Measurements from ENCODE around the gene PRPF4.
A peak's percentile ranks its signal among the peaks of the same experiment; 100 is the strongest.
"Not testable (repeated sequence)": the region's sequence is repeated elsewhere in the genome, so short reads cannot be mapped to it uniquely, and the experiment has no call there.

PRPF4 gene

DNA sequence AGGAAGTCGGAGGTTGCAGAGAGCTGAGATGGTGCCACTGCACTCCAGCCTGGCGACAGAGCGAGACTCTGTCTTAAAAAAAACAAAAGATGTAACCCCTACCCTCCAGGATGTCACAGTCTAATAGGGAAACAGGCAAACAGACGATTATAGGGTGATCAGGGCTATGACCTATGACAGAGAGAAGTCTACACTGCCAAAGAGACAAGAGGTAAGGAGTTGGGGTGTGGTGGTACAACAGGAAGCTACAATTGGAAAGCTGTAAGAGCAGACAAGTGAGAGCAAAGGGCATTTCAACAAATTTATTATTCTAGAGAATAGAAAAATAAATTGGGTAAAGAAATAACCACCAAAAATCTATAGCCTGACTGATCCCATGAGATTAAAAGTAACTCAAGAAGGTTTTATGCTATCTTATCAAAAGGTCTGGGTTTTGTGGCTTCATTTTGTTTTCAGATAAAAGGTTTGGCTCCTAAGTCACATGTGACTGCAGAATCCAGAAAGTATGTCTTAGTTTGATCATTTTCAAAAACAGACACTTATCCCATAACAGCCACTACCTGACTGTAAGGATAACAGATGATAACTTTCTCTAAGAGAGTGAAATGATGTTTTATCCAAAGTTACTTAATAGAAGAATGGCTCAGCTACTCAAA is 7.4 kb upstream of the PRPF4 start:
- DNase-seq (ENCODE audit: low read depth, low spot score), result no peak

DNA sequence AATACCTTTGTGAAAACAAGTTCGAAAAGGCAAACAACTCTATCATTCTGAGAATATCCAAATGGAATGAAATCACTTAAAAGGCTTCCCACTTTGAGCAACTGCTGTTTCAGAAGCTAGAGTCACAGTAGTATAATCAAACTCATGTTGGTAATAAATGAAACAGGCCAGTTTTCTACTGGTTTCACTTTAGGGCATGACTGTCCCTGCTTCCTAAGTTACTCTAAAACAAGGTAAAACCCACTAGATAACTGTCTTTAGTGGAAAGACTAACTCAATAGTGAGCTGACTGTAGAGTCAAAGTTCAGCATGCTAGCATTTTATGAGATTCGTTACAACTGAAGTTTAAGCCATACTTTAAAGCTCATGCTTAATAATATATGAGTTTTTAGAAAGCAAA is 6.1 kb upstream of the PRPF4 start:
- DNase-seq (ENCODE audit: low read depth, low spot score), result no peak

DNA sequence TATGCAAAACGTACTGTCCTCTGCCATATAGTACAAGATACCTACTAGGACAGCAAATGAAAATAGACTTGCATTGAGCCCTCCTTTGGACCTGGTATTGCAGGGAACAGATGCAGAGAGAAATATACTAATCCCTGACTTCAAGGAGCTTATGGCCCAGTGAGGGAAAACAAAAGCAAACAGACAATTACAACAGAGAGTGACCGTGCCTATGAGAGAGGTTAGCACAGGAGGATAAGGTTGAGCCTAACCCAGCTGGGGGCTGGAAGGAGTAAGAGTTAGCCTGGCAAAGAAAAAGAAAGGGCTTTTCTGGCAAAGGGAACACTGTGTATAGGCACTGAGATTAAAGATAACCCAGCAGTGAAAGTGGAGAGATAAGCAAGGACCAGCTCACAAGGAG is 5.6 kb upstream of the PRPF4 start:
- no peak for DNase-seq (ENCODE audit: low read depth, low spot score)

DNA sequence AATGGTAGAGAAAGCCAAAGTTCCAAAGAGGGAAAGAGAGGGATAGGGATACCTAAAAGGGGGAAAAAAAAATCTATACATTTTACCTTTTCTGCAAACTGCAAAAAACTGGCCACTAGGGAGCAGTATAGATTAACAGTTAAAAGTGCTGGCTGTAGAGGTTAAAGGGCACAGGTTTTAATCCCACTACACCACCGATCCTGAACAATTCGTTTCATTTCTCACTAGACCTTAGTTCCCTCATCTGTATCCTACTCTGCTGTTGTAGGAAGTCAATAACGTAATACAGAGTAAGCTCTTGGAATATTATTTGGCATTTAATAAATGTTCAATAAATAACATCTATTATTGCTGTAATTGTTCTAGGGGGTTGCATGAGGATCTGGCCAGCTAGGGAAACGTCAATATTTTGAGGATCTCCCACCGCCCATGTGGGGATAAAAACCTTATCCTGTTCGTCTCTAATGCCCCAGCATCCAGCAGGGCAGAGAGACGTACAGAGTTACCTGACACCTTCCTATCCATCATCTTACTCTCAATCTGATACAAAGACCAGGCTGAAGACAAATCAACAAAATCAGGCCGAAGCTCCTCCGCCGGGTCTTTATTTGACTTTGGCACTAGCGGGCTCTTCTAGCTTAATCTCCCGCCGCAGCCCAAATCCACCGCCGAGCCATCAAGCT is 843 bp upstream of the PRPF4 start:
- DNase-seq (ENCODE audit: low read depth, low spot score), result peak; percentile 67

DNA sequence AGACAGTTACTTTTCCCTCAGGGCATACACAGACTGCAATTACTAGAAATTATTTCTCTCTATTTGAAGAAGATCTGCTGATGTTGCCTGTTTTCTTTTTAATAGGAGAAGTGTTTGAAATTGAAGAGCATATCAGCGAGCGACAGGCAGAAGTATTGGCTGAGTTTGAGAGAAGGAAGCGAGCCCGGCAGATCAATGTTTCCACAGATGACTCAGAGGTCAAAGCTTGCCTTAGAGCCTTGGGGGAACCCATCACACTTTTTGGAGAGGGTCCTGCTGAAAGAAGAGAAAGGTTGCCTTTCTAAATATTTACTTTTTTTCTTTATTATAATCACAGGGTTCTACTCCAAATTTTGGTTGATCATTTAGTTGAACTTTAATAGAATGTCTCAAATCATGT is 3.4 kb downstream of the PRPF4 start:
- DNase-seq (ENCODE audit: low read depth, low spot score), result no peak

DNA sequence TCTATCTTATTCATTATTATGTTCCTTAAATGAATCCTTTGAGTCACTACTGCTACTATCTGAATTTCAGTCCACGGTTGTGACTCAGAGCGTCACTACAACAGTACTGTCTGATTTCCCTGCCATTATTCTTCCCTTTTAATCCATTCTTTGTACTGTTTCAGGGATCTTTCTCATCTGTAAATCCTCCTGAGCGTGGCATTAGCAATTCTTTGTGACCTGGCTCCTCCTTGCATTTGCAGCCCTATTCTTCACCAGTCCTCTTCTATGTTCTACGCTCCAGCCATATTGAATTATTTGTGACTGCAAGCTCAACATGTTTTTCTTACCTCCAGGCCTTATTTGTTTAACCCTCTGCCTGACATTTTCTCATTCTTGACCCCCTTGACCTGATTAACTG is 5.9 kb downstream of the PRPF4 start:
- no peak for DNase-seq (ENCODE audit: low read depth, low spot score)

DNA sequence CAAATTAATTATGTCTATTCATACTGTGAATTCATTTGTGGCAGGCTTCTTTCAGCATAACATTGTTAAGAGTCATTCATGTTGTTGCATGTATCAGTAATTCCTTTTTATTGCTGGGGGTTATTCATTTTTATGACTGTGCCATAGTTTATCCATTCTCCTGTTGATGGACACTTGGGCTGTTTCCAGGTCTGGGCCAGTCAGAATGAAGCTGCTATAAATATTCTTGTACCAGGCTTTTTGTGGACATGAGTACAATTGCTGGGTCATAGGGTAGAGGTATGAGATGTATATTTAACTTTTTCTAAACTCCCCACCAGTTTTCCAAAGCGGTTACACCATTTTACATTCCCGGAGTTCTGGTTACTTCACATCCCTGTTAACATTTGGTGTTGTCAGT is 13.6 kb downstream of the PRPF4 start:
- DNase-seq (ENCODE audit: low read depth, low spot score), result no peak

DNA sequence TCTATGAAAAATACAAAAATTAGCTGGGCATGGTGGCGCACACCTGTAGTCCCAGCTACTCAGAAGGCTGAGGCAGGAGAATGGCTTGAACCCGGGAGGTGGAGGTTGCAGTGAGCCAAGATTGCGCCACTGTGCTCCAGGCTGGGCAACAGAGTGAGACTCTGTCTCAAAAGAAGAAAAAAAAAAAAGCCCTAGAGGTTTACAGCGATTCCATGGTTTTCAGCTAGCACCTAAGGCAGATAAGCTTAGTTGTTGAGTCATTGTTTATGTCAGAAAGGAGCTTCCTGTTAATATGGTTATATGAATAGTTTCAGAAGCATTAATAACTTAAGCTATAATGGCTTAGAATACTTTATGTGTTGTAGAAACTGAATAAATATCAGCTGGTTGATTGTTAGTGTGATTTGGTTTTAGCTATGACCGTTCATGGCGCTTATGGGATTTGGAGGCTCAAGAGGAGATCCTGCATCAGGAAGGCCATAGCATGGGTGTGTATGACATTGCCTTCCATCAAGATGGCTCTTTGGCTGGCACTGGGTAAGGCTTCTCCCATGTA is 14.7 kb downstream of the PRPF4 start:
- DNase-seq (ENCODE audit: low read depth, low spot score), result no peak

DNA sequence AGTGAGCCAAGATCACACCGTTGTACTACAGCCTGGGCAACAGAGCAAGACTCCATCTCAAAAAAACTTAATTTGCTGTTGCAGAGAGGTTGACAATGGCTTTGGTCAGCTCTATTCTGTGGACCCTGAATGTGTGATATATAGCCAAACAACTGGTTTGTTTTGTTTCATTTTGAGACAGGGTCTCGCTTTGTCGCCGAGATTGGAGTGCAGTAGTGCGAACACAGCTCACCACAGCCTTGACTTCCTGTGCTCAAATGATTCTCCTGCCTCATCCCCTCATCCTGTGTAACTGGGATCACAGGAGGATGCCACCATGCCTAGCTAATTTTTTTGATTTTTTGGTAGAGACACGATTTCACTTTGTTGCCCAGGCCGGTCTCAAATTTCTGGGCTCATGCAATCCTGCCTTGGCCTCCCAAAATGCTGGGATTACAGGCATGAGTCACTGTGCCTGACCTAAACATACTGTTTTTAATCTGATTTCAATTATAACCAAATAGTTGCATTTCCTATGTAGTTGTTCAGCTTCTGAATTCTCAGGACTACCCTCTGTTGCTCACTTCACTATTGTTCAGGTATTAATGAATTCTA is 17.9 kb downstream of the PRPF4 start:
- no peak for DNase-seq (ENCODE audit: low read depth, low spot score)

DNA sequence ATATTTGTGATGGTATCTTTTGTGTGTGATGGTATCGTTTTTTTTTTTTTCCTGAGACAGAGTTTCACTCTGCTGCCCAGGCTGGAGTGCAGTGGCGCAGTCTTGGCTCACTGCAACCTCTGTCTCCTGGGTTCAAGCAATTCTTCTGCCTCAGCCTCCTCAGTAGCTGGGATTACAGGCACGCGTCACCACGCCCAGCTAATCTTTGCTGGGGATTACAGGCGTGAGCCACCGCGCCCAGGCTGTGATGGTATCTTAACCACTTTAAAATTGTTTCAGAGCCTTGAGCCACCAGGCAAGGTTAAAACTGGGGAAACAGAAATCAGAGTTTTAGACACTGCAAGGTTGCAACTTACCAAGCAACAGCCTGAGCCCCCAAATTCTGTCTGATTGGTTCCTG is 20.8 kb downstream of the PRPF4 start:
- not testable (repeated sequence) for DNase-seq (ENCODE audit: low read depth, low spot score)

DNA sequence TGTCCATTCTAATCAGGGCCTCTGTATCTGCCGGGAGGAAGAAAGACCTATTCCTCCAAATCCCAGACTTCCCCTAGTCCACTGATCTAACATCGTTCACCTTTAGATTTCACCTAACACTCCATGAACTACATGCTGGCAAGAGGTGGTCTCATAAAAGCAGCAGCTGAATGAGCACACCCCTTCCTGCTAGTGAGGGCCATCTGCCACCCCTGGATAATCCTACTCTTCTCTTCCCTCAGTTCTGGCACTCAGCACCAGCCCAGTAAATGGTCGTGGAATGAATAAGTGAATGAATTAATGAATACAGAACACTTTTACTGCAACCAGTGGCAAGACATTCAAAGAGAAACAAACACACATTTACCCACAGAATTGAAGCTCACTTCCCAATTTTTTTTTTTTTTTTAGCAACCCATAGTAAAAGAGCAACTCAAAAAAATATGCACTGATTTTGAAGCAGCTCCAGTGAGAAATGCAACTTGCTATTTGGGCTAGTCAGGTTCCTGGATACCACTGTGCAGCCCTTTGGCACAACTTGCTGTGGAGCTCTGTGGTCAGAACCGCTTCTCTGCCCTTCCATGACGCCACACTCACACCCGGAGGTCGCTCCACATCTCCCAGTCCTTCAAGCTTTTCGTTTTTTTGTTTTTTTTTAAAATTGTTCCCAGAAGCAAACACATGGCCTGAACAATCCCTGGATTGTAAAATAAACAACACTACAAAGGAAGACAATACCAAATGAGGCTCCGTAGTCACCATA is 21.5 kb downstream of the PRPF4 start:
- DNase-seq (ENCODE audit: low read depth, low spot score), result no peak

DNA sequence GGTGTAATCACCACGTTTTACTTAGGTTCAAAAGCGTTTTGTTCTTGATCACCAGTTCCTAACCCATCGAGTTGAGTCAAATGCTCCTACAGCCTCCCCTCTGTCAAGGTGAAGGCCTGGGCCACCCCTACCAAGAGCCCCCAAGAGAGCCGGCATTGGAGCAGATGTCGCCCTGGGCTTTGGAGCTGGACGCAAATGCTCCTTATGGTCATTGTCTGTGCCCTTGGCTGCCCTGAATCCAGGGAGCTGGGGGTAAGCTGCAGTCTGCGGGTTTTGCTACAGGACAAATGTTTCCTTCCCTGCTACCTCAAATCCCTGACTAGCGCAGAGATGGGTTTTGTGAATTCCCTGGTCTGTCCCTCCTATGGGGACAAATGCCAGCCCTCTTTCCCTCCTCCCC is 22.9 kb downstream of the PRPF4 start:
- no peak for DNase-seq (ENCODE audit: low read depth, low spot score)

DNA sequence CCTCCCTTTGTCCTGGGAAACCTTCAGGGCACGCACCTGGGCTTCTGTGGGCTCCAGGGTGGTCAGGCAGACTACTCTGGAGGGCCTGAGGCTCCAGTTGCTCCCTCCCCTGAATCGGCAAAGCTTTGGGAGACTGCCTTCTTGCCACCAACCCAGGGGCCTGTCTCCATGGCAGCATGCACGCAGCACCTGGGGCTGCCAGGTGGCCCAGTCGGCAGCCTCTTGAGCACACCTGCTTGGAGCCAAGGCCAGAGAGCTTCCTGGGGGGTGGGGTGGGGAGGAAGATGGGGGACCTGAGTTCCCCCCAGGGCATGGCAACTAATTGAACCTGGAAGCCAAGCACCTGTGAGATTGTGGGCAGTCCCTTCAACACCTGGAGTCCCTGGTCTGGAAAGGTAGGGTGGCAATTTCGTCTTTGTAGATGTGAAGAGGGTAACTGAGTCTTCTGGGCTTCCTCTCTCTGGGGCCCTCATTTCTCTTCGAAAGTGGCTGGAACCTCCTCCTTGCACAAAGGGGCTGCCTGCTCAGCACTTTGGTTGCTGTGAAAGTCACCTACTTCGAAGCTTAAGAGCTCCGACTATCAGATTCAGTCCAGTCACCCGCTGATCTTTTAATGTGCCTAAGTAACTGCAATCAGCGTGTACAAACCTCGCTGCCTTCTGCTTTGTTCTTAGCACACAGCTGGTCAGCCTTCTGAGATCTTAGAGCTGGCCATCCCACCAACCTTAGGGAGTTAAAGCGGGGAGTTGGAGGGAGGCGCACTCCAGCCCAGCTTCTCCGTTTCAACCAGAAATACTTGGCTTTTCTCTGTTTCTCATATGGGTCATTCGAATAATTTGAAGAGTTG is 23.7 kb downstream of the PRPF4 start:
- no peak for DNase-seq (ENCODE audit: low read depth, low spot score)

DNA sequence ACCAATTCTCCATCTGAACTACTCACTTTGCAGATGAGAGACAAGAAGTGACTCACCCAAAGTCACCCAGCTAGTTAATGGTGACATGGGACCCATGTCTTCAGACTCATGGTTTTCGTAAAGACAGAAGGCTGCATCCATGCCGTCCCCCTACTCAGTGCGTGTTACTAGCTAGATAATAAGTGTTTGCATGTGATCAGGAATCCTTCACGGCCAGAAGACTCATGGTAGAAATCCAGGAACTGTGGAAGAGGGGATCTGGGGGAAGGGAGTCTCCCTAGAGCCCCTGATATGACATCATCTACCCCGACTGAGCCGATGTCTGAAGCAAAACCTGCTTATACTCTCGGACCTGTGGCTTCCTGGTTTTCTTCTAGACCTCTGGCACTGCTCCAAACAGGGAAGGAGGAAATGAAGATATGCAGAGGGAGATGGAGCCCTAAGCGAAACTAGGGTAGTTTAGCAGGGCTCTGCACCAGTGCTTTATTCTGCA is 24.4 kb downstream of the PRPF4 start:
- DNase-seq (ENCODE audit: low read depth, low spot score), result no peak

DNA sequence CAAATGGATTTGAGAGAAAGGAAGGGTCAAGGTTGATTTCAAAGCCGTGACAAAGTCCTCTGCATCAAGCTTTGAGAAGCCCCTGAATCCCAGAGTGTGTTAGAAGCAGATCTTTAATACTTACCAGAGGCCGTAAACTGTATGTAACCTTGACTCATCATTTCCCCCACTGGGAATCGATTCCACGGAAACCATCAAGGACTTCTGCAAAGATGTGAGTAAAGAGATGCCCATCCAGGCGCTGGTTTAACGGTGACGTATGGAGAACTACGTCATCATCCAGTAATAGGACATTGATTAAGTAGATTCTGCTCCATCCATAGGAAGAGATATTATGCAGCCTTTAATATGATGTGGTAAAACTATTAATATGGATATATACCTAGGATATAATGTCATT is 26.1 kb downstream of the PRPF4 start:
- DNase-seq (ENCODE audit: low read depth, low spot score), result no peak

DNA sequence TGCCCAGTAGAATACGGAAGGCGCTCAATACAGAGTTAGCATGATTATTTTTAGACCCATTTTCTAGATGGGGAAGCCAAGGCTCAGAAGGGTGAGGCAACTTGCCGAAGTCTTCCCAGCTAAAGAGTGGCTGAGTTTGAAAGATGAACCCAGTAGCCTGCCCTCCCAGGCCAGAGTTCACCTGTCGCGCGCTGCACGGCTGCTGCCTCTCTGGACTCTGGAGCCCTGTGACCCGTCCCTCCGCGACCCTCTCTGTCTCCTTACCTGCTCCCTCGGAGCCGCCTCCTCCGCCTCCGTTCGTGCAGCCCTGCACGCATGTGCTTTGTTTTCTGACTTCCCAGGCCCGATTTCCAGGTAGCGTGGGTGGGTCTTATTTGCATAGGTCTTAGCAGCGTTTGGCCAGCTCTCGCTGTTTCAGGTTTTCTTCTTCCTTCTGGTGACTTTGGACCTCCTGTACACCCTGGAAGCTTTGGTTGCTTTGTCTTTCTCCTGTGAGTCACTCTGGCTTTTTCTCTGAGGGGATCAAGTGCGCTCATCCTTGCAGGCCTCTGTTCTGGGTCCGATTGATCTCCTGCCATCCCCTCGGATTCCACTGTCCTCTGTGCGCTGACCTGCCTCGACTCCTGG is 27.4 kb downstream of the PRPF4 start, which contains the start of gene RNF183:
Gene RNF183, minus strand, starts transcription at position 585 of the 627 bp plus-strand sequence. CDS start 5,192 bp downstream, outside the sequence.
- no peak for DNase-seq (ENCODE audit: low read depth, low spot score)

DNA sequence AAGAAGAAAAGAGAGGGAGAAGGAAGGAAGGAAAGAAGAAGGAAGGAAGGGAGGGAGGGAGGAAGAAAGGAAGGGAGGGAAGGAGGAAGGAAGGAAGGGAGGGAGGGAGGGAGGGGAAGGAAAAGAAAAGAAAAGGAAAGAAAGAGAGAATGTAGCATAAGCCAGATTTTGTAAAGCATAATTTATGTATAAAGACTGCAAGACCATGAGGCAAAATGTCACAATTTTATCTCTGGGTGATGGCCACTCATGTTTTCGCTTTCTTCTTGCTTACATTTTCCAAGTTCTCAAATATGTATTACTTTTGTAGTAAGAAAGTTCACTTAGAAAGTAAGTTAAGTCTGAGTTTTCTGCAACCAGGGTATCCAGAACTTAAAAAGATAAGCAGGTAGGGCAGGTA is 31.1 kb downstream of the PRPF4 start:
- no peak for DNase-seq (ENCODE audit: low read depth, low spot score)

DNA sequence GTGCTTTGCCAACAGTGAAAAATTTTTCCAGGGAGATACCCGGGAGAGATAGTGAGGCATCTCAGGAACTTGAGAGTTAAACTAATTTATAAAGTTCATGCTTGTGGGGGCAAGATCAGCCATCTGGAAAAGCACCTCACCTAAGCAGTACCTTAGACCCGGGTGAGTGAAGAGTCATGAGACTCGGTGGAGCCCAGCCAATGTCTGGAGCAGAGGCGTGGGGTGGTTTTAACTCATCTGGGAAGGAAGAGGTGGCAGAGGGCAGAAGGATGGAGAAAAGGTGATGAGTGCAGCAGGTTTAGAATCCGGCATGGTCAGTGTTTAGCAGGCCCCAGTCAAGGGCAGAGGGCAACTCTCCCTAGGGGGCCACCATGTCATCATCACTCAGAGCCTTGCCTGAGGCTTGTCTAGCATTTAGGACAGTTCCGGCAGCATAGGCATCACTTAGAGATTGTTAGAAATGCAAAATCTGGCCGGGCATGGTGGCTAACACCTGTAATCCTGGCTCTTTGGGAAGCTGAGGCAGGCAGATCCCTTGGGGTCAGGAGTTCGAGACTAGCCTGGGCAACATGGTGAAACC is 32.0 kb downstream of the PRPF4 start:
- no peak for DNase-seq (ENCODE audit: low read depth, low spot score)

DNA sequence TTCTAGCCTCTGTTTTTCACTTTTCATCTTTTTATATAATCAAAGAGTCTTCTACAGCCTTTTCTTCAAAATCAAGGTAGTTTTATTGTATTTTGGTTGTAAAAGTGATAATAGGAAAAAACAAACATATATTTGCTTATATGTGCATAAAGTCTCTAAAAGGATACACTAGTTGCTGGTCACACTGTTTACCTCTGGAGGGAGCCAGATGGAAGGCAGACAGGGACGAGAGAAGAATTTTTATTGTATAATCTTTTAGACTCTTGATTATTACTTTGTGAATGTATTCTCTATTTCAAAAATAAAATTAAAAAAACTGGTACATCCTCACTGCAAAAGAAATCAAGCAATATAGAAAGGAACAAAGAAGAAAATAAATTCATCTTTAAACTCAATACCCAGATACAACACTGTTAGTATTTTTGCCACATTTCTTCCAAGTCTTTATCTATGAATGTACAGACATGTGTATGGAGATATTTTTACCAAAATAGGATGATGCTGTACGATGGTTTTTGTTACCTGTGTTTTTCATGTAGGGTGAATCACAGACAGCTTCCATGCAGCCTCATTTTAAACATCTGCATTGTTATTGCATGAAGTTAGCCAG is 33.9 kb downstream of the PRPF4 start:
- DNase-seq (ENCODE audit: low read depth, low spot score), result peak; percentile 64

DNA sequence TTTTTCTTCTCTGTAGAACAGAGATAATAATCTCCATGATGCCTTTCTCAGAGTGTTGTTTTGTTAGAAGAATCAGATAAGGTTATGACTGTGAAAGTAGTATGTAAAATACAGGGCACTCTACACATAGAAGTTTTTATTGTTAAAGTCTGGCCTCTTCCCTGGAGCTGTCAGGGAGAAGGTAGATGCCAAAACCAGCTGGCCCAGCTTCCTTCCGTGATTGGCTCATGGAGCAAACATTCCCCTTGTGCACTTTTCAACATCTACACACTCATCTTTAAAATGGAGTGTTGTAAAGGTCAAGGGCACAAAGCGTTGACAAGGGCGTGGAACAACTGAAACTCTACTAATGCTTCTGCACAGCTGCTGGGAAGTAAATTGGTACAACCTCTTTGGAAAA is 35.1 kb downstream of the PRPF4 start:
- no peak for DNase-seq (ENCODE audit: low read depth, low spot score)
